Choroid plexus epithelial cell (primary cell): ENCODE measurements around the gene TTBK2.

Experiments used
- DNase-seq: peaks from one replicate; pipeline ENCODE4 v3.0.0-alpha.2; 2010; ENCODE audit warnings: low read depth
- H3K4me3 ChIP-seq: 2 replicates; pipeline ENCODE4 v1.5.1; 2011; ENCODE audit warnings: low read depth, mild to moderate bottlenecking, control low read depth, low read length, moderate library complexity
- TF ChIP-seq, protein P1 (sequence below): conservative IDR thresholded peaks from 2 replicates; pipeline ENCODE4 v1.5.1; 2011; ENCODE audit warnings: low read depth, mild to moderate bottlenecking, control low read depth, inconsistent platforms, low read length, moderate library complexity

TTBK2 gene

DNA sequence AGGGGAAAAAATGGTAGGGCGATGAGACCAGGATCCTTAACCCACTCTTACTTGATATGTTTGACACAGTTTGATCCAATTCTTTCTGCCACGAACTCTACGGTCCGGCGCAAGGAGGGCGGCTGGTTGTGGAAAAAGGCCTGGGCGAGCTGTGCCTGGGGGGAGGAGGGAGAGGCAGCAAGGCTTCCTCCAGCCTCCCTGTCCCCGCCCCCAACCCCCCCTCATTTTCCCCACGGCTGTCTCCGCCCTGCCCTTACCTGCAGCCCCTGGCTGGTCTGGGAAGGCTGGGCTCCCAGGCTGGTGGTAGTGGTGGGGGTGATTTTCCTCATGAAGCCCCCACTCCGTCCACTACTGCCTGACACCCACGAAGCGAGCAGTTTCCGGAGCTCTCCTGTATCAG is 191.6 kb downstream of the TTBK2 start:
- TF ChIP-seq, protein P1, sequence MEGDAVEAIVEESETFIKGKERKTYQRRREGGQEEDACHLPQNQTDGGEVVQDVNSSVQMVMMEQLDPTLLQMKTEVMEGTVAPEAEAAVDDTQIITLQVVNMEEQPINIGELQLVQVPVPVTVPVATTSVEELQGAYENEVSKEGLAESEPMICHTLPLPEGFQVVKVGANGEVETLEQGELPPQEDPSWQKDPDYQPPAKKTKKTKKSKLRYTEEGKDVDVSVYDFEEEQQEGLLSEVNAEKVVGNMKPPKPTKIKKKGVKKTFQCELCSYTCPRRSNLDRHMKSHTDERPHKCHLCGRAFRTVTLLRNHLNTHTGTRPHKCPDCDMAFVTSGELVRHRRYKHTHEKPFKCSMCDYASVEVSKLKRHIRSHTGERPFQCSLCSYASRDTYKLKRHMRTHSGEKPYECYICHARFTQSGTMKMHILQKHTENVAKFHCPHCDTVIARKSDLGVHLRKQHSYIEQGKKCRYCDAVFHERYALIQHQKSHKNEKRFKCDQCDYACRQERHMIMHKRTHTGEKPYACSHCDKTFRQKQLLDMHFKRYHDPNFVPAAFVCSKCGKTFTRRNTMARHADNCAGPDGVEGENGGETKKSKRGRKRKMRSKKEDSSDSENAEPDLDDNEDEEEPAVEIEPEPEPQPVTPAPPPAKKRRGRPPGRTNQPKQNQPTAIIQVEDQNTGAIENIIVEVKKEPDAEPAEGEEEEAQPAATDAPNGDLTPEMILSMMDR, result no peak
- H3K4me3 ChIP-seq, result no peak overlapping the region
- DNase-seq, result no peak

DNA sequence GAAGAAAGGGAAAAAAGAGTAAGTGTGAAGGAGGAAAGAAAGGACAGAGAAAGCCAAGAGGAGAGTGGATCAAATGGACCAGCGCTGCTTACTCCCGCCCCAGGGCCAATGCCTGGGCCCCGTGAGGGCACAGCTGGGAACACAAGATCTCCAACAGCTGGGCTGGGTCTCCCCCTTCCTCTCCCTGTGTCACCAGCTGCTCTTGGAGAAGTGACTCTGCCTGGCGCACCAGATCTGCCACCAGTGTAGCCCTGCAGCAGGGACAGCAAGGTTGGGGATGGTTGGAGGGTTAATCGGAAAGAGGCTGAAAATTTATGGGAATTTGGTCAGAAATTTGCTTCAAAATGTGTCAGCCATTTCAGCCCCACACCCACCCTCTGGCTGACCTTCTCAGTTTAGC is 192.0 kb downstream of the TTBK2 start:
- TF ChIP-seq, protein P1, result no peak
- DNase-seq, result no peak
- H3K4me3 ChIP-seq, result no peak overlapping the region

DNA sequence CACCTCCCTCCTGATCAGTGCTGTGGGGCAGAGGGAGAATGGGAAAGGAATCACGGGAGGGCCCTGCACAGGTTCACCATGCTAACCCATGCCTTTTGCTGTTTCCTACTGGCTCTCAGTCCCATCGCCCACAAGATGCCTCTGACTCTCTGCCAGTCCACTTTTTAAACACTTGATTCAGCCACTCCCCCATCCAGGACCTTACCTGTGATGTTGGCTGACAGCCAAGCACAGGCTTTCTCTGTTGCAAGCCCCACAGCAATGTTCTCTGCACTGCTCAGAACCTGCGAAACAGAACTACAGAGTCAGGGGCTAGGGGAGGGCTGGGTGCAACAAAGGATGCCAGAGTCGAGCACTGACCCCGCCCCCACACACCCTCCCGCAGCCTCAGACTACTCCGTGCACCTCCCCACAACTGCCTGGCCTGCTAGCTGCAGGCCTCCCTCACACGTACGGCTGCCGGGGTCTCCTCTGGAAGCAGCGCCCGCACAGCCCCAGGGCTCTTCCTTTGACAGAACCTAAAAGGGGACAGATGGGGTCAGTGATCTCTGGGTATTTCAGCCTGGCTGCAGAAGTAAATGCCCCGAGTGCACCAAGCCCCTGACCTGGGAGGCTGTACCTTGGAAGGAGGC is 192.7 kb downstream of the TTBK2 start:
- no peak for DNase-seq
- TF ChIP-seq, protein P1, result no peak
- no peak overlapping the region for H3K4me3 ChIP-seq

DNA sequence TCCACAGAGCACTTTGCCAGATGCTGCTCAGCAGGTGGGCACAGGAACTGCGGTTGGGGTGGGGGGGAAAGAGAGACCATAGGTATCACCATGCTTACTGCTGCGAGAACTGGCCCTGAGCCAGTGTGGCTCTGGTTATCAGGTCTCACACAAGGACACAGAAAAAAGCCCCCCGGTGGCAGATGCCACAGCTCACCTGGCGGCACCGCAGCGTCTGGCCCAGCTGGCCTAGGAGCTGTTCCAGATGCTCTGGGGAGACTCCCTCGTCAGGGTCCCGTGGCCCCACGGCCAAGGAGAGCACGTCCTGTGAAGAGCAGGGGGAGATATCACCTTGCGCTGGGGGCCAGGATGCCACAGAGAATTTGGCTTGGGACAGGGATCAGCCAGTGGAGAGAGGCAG is 194.5 kb downstream of the TTBK2 start:
- H3K4me3 ChIP-seq, result no peak overlapping the region
- TF ChIP-seq, protein P1, result no peak
- no peak for DNase-seq

DNA sequence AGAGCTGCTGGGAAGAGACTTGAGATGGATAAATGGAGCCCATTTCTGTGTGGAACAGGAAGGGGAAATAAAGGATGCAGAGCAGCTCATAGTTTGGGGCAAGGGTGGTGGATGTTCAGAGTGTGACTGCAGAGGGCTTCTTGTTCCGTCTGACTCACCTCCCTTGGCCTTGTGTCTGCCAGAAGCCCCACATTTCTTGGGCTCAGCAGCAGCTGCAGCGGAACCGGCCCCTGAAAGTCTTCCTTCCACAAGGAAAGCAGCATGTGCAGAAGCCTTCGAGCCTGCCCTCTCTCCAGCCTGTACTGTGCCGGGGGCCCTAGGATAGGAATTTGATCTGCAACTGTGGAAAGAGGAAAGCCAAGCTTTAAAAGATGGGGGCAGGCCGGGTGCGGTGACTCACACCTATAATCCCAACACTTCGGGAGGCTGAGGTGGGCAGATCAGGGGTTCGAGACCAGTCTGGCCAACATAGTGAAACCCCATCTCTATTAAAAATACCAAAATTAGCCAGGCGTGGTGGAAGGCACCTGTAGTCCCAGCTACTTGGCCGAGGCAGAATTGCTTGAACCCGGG is 195.2 kb downstream of the TTBK2 start:
- TF ChIP-seq, protein P1, result no peak
- H3K4me3 ChIP-seq, result no peak overlapping the region
- DNase-seq, result no peak

DNA sequence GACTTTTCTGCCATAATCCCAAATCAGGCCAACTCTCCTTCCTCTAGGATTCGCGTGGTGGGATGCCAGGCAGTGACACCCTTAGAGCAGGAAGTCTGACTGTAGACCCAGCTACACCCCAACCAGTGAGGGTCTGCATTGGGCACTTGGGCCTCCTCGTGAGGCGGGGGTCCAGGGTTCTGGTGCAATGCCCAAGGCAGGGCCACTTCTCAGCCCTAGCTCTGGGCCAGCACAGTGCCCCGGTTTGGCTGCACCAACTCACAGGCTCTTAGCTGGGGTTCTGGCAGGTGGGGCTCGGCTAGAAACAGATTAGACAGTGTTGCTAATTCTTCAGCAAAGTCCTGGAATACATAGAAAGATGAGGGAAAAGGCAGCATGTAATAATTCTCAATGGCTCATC is 196.3 kb downstream of the TTBK2 start:
- TF ChIP-seq, protein P1, result no peak
- no peak for DNase-seq
- no peak overlapping the region for H3K4me3 ChIP-seq

DNA sequence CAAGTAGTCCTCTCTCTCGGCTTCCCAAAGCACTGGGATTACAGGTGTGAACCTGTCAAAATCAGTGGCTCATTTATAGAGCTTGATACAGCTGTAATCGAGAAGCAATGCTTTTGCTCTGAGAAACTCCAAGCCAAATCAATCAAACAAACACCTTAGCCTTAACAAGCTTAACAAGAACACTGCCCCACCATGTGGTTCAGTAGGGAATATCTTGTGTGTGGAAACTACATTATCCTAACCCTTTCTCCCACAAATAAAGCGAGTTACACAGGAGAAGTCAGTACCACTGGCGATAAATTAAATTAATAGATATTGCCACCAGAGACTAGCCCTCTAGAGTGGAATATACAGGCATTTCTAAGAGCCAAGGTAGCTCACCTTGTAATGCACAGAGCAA is 197.5 kb downstream of the TTBK2 start:
- H3K4me3 ChIP-seq, result no peak overlapping the region
- DNase-seq, result peak; percentile 36
- TF ChIP-seq, protein P1, result no peak
